GM12874 (cell line): Measurements from ENCODE around the gene ARHGAP15.

Experiments used
- CTCF ChIP-seq: IDR thresholded peaks from 2 replicates; pipeline ENCODE4 v1.5.1; 2011; ENCODE audit warnings: low read depth, mild to moderate bottlenecking, control low read depth, low read length, moderate library complexity; ENCODE audit not compliant: insufficient read depth

ARHGAP15 gene

GRCh38 chr2:143816916-143817315 lies 687.7 kb downstream of the ARHGAP15 start:
- TF ChIP-seq CTCF: no peak
